ENCODE results near the gene MCM8. TPM values are rescaled to one million over a fixed set of nuclear protein-coding genes. Genes with fewer than 3 reads are reported as not detected.
"Not testable (repeated sequence)": the region's sequence is repeated elsewhere in the genome, so short reads cannot be mapped to it uniquely, and the experiment has no call there.

MCM8 gene
- total RNA-seq, 4 donors from 2014 or later: 4.0 to 5.6 (median 4.4) TPM

GRCh38 chr20:6029538-6029937 is 79.1 kb downstream of the MCM8 start:
- WGBS: 69% methylated on average over 6 of the region's 6 CpGs
- intact Hi-C loops (cut with DNase I): no loop called here
- TF ChIP-seq CTCF (IDR thresholded peaks at IDR 0.05): no peak
- no peak for DNase-seq (ENCODE audit: extremely low spot score)
- H3K4me3 ChIP-seq: no peak overlapping the region
- no peaks in the 10 kb centered on the region for H3K27me3 ChIP-seq
- H3K9me3 ChIP-seq: no peaks in the 10 kb centered on the region
- peaks cover 25 to 39% (median 33%) of the 10 kb centered on the region in 4 donors for H3K4me1 ChIP-seq
- peaks cover 0 to 37% (median 21%) of the 10 kb centered on the region in 4 donors for H3K36me3 ChIP-seq
- H3K27ac ChIP-seq (replicated peaks in 1 of 4): no peak overlapping the region

- intact Hi-C loops (cut with DNase I): no loop called here
- Histone ChIP-seq H3K4me3 (no peak overlapping the region), H3K36me3 (peaks cover 0 to 37% (median 19%) of the 10 kb centered on the region in 4 donors), H3K27me3 (no peaks in the 10 kb centered on the region), H3K4me1 (peaks cover 30 to 43% (median 37%) of the 10 kb centered on the region in 4 donors), H3K27ac (replicated peaks in 1 of 4) (no peak overlapping the region), H3K9me3 (no peaks in the 10 kb centered on the region)
- TF ChIP-seq POLR2A (IDR thresholded peaks at IDR 0.05; ENCODE audit: low read depth) (no peak), CTCF (IDR thresholded peaks at IDR 0.05) (no peak), POLR2AphosphoS5 (IDR thresholded peaks at IDR 0.05) (no peak), EP300 (IDR thresholded peaks at IDR 0.05) (no peak)
- 96% methylated on average over 6 of the region's 6 CpGs for WGBS
- DNase-seq (ENCODE audit: extremely low spot score): no peak
Measured at GRCh38 chr20:6030453-6031080, 80.1 kb downstream of the MCM8 start.

GRCh38 chr20:6032907-6033306 is 82.5 kb downstream of the MCM8 start:
- H3K27ac ChIP-seq (replicated peaks in 1 of 4); H3K27me3 ChIP-seq; H3K9me3 ChIP-seq; H3K4me3 ChIP-seq; DNase-seq (ENCODE audit: extremely low spot score); intact Hi-C loops (cut with DNase I): not testable (repeated sequence)
- 97% methylated on average over 8 of the region's 8 CpGs for WGBS
- Histone ChIP-seq H3K36me3 (peaks cover 8 to 55% (median 35%) of the 10 kb centered on the region in 4 donors), H3K4me1 (peaks cover 30 to 43% (median 34%) of the 10 kb centered on the region in 4 donors)

- Histone ChIP-seq H3K27ac (replicated peaks in 1 of 4) (peak overlapping the region in 2 of 4 donors; percentile 20 to 23), H3K9me3 (no peaks in the 10 kb centered on the region)
- intact Hi-C loops (cut with DNase I): no loop called here
Measured at GRCh38 chr20:6034134-6034969, 83.9 kb downstream of the MCM8 start.

More at GRCh38 chr20:6034134-6034969, 83.9 kb downstream of the MCM8 start:
- H3K36me3 ChIP-seq: peaks cover 8 to 70% (median 41%) of the 10 kb centered on the region in 4 donors
- peaks cover 23 to 37% (median 29%) of the 10 kb centered on the region in 4 donors for H3K4me1 ChIP-seq
- WGBS: 34% methylated on average over 2 of the region's 2 CpGs
- no peak for DNase-seq (ENCODE audit: extremely low spot score)
- H3K27me3 ChIP-seq: no peaks in the 10 kb centered on the region
- TF ChIP-seq POLR2A (IDR thresholded peaks at IDR 0.05; ENCODE audit: low read depth): no peak
- no peak for TF ChIP-seq CTCF (IDR thresholded peaks at IDR 0.05)
- TF ChIP-seq EP300 (IDR thresholded peaks at IDR 0.05): no peak
- TF ChIP-seq POLR2AphosphoS5 (IDR thresholded peaks at IDR 0.05): no peak
- H3K4me3 ChIP-seq: no peak overlapping the region
